HG02623 (cell line): ENCODE results near the gene CCN2.

Experiments
- ATAC-seq: cut with Tn5 transposase; IDR thresholded peaks from one replicate; pipeline ENCODE4 v1.9.1; 2021; ENCODE audit warnings: moderate library complexity; ENCODE audit not compliant: unreplicated experiment

The CCN2 gene, protein sequence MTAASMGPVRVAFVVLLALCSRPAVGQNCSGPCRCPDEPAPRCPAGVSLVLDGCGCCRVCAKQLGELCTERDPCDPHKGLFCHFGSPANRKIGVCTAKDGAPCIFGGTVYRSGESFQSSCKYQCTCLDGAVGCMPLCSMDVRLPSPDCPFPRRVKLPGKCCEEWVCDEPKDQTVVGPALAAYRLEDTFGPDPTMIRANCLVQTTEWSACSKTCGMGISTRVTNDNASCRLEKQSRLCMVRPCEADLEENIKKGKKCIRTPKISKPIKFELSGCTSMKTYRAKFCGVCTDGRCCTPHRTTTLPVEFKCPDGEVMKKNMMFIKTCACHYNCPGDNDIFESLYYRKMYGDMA

DNA sequence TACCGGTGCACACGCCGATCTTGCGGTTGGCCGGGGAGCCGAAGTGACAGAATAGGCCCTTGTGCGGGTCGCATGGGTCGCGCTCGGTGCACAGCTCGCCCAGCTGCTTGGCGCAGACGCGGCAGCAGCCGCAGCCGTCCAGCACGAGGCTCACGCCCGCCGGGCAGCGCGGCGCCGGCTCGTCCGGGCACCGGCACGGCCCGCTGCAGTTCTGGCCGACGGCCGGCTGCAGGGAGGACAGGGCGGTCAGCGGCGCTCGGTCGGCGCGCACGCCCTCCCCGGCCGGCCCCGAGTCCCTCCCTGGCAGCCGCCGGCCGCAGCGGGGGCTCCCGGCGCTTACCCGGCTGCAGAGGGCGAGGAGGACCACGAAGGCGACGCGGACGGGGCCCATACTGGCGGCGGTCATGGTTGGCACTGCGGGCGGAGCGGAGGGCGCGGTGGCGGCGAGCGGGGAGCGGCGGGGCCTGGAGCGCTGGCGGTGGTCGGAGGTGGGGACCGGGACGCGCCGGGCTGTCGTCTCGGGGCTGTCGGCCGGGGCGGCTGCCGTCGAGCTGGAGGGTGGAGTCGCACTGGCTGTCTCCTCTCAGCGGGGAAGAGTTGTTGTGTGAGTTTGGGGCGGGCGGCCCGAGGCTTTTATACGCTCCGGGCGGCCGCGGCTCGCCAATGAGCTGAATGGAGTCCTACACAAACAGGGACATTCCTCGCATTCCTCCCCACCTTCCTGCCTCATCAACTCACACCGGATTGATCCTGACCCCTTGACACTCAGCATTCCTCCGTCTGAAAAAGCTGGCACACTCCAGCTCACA is at the start of gene CCN2:
Gene CCN2, minus strand, starts transcription at position 606 of the 809 bp plus-strand sequence. Its CDS starts 200 bp downstream, at position 406.
- no peak for ATAC-seq

DNA sequence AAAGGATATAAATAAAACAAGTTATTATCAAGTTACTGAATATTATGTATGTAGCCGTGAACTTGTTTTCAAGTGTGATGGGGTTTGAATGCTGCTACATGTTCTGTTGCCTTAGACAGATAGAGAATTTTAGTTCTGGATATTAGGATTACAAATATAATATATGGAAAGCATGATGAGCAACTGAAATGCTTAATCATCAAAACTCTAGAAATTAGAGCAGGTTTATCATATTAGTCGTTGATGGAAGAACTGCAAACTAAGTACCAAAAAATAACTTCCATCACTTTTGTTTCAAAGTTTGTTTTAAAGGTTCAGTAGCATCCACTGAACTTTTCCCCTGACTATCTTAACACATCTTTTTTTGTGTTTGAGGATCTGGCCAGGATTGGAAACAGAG is 49.1 kb upstream of the CCN2 start:
- ATAC-seq, result no peak

DNA sequence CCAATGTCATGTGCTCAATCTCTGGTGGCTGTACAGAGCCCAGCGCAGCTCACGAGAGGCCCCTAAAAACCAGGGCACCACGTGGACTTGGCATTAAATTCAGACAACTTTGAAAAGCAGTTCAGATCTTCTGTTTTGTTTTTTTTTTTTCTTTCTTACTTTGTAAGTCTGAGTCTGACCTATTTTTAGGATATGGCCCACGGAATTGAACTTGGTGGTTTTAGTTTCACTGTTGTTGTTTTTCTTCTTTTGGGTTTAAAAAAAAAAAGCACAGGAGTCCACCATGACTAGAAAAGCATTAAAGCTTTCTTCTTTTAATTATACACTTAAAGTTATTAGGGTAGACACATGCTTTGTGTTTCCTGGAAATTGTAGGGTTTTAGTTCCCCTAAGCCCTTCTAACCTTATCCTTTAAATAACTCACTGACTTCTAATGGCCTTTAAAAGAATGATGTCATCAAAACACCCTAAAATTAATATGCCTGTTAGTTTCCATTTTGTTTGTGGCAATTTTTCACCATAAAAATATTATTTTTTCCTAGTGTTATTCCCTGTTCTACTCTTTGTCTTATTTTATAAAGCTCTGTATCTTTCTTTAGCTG is 48.5 kb upstream of the CCN2 start:
- ATAC-seq, result no peak

DNA sequence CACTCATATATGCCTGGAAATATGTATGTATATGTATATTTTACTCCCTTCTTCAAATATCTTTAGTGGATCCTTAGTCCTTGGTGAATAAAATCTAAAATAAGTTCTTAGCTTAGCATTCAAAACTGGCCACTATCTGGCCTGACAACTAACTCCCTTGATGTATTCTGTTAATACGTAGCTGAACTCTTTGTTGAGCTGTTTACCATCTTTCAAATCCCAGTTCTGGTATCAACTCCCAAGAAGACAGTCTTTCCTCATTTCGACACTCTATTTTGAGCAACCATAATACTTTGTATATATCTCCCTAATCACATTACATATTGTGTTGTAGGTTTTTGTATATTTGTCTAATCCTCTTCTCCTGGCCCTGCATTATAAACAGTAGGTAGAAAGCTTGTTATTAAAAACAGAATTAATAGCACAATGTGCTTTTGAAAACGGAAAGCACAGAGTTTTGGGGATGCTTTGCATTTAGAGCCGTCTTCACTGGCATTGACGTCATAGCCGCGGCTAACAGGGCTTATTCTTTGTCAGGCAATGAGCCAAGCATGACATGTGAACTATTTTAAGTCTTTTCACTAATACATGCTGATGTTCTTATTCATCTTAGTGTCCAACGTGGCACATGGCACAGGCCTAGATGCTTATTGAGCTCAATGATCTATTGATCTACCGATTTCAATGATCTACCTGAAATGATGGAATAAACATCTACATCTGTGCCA is 47.2 kb upstream of the CCN2 start:
- ATAC-seq, result no peak

DNA sequence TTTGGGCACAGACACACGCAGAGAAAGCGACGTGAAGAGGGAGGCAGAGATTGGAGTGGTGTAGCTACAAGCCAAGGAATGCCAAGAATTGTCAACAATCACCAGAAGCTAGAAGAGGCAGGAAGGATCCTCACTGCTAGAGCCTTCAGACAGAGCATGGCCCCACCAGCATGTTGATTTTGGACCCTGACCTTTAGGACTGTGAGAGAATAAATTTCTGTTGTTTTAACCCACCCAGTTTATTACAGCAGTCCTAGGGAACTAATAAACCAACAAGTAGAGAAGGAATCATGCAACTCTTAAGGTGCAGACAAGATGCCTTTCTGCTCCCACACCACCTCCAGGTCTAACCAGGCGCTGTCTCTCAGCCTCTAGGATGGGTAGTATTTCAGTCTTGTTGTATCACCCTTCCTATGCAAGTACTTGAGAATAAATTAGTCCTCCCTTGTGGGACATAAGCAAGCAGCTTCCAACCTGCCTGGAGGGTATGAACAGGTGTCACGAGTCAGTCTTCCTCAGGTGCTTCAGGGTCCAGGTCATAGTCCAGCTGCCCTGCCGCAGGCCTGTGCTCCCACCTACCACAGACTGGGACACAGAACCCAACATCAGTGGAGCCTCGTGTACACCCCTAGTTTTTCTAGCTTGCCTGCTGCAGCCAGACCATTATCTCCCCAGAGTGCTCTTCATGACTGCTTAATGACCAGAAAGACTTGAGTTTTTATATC is 46.4 kb upstream of the CCN2 start:
- ATAC-seq, result no peak

DNA sequence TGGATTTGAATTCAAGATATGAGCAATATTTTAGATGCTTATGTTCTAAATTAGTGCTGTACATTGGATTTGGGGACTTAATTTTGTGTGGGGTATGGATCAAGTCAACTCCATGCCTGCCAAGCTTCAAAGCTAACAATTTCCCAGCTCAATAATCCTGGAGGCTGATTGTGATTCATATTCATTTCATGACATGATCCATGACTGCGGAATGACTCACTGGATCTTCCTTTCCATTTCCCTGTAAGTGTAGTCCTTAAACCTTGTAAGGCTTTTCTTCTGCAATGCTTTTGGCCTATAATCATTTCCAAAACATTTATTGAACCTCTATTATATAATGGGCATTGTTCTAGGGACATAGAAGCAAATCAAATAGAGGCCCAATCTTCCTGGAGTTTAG is 44.7 kb upstream of the CCN2 start:
- ATAC-seq, result no peak

DNA sequence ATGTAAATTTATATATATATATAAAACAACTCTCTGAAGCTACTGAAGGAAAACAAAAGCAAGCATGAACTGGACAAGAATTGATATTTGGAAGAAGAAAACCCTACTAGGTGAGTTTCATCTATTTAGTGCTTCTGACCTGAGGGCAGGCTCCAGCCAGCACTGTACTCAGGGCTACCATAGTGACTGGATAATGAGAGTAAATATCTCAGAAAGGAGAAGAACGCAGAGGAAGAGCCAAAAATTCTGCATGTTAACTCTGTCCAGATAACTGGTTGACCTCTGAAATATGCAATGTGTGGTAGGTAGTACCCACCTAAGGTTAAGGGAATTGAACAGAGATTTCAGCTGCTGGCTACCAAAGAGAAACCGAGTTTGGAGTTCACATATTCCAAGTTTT is 41.4 kb upstream of the CCN2 start:
- no peak for ATAC-seq

DNA sequence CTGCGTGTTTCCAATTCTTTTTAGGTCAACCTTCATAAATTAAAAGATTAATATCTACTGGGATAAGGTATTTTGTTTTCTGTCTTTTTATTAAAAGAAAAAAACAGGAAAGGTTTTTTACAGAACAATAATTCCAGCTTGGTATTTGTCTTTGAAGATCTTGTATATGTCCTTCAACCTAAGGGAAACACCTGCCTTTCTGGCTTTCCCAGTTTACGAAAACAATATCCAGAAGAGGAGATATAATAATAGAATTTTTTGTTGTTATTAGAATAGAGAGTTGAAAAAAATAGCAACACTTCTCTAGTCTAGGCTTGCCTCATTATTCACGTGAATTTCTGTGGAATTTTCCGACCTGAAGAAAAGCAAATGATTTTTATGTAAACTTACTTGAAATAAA is 37.9 kb upstream of the CCN2 start:
- ATAC-seq, result no peak

DNA sequence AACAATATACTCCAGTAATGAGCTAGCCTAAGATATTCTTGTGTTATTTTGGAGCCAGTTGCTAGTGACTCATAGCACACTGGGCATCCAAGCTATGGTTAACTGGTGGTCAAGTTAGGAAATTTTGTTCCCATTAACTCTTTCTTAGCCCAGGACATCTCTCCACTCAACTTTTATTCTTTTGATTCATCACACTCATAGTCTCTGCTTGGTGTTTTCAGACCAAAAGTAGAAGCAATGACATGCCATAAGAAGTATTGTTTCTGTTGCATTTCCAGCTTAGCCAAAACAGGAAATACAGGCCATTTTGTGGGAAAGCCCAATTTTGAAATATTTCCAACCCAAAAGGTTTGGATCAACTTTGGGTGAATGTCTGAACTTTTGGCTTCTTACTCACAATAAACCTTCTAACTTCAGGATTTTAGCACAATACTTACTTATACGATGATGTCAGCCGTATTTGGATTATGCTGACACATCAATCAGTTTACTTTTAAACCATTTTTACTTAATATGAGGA is 31.6 kb upstream of the CCN2 start:
- ATAC-seq, result no peak

DNA sequence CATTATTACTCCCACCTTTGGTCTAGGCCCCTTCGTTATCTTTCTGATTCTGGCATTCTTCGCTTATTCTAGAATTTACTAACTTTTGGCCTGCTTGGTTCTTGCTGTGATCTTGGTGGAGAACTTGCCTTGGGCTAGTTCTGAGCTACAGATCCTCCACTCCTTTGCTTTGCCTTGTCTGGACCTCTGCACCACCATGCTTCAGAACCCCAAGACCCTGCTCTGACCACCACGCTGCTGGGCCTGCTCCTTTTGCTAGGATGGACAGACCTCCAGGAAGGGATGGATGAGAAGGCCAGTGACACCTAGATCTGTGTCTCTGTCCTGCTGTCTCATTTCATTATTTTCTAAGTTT is 30.4 kb upstream of the CCN2 start:
- no peak for ATAC-seq

DNA sequence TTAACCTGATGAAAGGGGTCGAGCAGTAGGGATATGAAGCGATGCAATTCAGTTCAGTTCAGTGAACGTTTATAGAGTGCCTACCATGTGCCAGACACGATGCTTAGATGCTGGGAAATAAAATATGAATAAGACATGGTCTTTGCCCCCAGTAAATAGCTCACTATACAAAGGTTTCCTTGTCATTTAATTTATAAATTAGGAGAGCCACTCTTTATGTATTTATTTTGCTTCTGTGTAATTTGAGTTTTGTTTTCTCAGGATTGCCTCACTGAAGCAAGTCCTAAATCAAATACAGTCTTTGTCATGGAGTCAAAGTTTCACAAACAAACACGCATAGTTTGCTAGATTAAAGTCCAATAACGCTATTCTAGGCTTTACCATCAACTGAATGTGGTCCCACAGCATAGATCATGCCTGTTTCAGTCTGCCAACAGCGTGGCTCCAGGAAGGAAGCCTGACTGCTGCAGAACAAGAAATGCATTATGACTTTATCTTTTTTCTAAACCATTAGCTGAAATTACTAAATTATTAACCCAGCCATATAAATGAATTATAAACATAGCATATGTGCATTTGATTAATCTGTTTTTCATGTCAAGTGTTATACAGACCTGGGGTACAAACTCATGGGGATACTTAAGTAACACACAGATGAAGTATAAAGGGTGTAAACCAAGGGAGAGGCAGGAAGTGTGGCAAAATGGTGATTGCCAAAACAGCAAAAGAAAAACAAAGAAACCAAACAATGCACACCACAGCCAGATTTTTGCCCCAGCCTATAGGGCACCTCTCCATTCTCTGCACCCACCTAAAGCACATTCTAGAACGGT is 29.8 kb upstream of the CCN2 start:
- no peak for ATAC-seq

DNA sequence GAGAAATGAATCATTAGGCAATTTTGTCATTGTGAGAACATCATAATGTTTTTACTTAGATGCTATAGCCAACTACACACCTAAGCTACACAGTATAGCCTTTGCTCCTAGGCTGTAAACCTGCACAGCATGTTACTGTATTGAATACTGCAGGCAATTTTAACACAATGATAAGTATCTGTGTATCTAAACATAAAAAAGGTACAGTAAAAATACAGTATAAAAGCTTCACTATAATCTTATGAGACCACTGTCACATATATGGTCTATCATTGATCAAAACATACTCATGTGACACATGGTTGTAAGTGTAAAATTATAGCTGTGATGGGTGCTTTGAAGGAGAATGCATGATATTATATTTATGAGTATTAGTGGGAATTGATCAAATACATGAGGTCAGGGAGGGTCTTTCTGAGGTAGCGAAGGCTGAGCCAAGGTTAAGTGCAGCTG is 29.2 kb upstream of the CCN2 start:
- no peak for ATAC-seq

DNA sequence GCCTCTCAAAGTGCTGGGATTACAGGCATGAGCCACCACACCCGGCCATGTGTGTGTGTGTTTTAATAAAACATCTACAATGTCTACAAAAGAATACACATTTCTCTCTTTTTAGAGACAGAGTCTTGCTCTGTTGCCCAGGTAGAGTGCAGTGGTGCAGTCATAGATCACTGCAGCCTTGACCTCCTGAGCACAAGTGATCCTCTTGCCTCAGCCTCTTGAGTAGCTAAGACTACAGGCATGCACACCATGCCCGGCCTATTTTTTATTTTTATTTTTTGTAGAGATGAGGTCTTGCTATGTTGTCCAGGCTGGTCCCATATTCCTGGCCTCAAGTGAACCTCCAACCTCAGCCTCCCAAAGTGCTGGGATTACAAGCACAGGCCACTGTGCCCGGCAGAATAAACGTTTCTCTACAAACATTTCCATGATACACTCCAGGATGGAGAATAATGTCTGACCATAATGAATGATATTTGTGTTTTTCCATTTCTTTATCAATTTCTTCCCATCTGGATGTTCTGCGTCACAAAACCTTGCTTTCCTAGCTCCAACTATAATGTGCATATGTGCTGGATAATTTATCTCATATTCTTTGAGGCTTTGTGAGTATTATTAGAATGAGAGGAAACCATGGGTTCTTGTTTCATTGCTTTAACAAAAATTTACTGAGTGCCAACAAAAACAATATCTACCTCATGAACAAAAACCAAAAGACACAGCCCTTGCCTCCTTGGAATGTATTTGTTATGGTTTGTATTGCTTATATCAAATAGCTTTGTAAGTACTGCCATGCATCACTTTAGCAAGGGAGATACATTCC is 28.6 kb upstream of the CCN2 start:
- no peak for ATAC-seq

DNA sequence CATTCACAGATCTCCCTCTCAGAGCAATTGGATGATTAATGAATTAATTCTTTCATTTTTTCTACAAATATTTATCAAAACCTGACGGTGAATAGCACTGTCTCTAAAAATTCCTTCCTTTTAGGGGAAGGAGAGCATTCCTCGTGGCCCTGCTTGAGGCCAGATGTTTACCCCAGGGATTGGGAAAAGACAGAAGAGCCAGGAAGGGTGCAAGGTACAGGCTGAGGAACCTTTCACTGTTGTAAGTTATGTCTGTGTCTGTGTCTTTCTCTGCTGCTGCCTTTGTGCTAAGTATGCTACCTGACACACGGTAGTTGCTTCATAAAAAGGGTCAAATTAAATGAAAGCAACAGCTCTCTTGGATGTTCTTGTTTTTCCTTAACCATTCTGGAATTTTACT is 27.4 kb upstream of the CCN2 start:
- no peak for ATAC-seq

DNA sequence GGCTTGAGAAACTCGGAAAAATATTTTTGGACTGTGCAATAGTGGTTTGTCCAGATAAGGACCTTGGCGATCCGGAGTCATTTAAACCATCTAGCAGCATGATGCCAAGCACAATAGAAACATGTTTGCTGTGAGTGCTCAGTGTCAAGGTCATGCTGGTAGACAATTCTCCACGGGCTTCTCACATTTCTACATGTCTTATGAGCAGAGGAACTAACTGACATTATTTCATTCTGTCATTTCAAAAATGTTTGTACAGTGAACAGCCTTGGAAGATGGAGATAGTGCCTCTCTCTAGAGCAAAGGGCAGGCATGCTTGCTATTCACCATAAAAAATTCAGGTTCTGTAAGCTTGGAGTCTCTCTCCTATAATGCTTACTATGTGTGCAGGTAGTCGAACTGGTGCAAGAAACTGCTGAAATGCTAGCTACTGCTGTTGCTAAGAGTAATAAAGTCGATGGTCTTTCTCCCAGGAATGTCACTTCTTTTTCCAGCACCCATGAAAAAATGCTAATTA is 25.4 kb upstream of the CCN2 start:
- ATAC-seq, result no peak

DNA sequence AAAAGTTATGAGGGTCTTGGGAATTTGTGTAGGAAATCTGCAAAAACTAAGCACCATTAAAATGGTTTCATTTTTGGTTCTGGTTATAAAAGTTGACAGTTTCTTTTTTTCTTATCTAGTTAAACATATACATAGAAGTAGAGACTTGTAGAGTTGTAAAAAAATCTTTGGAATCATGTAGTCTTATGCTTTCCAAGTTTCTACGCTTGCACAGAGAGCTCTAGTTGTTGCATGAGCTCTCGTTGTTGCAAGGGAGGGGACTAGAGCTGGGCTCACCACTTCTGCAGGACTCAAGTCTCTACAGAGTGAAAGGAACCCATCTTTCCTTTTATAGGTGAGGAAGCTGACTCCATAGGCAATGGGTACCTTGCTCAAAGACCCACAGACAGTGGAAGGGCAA is 21.6 kb upstream of the CCN2 start:
- ATAC-seq, result no peak

DNA sequence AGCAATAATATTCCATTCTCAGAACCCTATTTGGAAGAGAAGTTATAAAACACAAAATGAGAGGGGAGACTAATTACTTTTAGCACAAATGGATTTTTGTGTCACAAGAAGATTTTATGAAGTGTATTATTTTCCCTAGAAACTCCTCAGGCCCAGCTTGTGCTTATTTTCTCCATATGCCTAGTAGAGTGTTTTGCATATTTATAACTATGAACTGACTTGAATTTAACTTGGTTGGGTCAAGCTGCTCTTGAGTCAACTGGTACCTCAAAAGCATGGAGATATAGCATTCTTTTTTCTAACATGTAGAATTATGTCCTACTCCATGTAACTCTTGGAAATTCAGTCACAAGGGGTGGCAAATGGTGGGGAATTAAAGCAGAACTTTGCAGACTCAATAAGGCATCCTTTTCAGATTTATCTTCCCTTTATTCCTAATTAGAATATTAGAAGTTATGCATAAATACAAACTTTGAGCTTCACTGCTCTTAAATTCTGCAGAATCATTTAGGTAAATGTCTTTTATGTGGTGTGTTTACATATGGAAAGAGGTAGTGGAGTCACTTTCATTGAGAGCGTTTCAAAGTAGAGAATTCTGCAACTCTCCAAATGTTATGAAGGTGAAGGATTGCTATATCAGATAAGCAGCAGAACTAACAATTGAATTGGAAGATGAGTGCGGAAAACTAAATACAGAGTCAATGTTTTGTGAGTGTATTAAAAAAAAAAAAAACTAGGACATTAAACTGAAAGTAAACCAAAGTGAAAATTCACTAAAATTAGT is 19.1 kb upstream of the CCN2 start:
- no peak for ATAC-seq

DNA sequence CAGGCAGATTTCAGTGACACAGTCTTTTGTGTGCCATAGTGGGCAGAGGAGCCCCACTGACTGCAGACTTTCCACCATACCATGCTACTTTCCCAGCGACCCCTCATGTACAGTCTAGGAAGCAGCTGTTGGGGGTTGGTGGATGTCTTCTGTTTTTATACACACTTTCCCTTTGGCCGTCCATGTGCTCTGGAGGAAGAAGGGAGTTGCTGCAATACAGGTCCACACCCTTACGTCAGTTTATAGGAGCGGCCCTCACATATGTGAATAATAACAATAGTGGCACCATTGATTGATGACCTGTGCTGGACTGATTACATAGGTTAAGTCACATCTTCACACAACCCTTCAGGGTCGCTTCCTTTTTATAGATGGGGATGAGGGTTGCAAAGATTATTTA is 17.5 kb upstream of the CCN2 start:
- ATAC-seq, result no peak
